Gastrocnemius medialis (tissue), 4 donors: Measurements from ENCODE around the gene HBZ.

Experiments used
- CTCF ChIP-seq, 5 experiments: fragments of 450-650 bp in 3 of 5; fragments of 200-600 bp in 2 of 5; sonication (generic) in 2 of 5; IDR thresholded peaks in 4 of 5; conservative IDR thresholded peaks in 1 of 5; 1 replicate in 4 of 5; 2 replicates in 1 of 5; pipeline ENCODE4 v1.5.1; 2016 to 2019; ENCODE audit warnings: antibody characterized with exemption in 5 of 5, mild to moderate bottlenecking in 3 of 5, moderate library complexity in 3 of 5
- POLR2A ChIP-seq, 2 donors: fragments of 450-650 bp; IDR thresholded peaks; one replicate each; pipeline ENCODE4 v1.6.1; 2017; ENCODE audit warnings: antibody characterized with exemption in 2 of 2, mild to moderate bottlenecking in 2 of 2, moderate library complexity in 2 of 2

- TF ChIP-seq CTCF (IDR thresholded peaks at IDR 0.05 in 4 of 5, conservative IDR thresholded peaks at IDR 0.05 in 1 of 5) (no peak), POLR2A (IDR thresholded peaks at IDR 0.05) (no peak)
Measured at GRCh38 chr16:146646-147045, 5.8 kb upstream of the HBZ start.
